K562 (cell line): ENCODE results near the gene PDLIM7. TPM values are rescaled to one million over a fixed set of nuclear protein-coding genes. Genes with fewer than 3 reads are reported as not detected.

Experiments
- CEBPB ChIP-seq: fragments of 450-650 bp; IDR thresholded peaks from 2 replicates; pipeline ENCODE4 v1.6.1; 2016; ENCODE audit warnings: missing genetic modification characterization, missing compliant biosample characterization
- CHD1 ChIP-seq: fragments of 200-600 bp; sonication (generic); IDR thresholded peaks from one replicate; pipeline ENCODE4 v1.6.1; 2012; ENCODE audit warnings: mild to moderate bottlenecking, moderate library complexity, low read length, inconsistent platforms
- CHD2 ChIP-seq: IDR thresholded peaks from 2 replicates; pipeline ENCODE4 v1.6.1; 2011; ENCODE audit warnings: low read depth, low read length
- HMGN3 ChIP-seq: IDR thresholded peaks from 2 replicates; pipeline ENCODE4 v1.6.1; 2011; ENCODE audit warnings: borderline replicate concordance, low read depth, mild to moderate bottlenecking, mixed read lengths, low read length; ENCODE audit not compliant: insufficient read length; ENCODE audit errors: extremely low read depth
- HNRNPK ChIP-seq: fragments of 200-400 bp; formaldehyde crosslinking; IDR thresholded peaks from one replicate; pipeline ENCODE4 v1.6.1; 2018; ENCODE audit warnings: mild to moderate bottlenecking, low read depth, low read length; ENCODE audit not compliant: poor library complexity, severe bottlenecking
- HOMEZ ChIP-seq: fragments of 250-450 bp; sonication (Bioruptor Pico); IDR thresholded peaks from 2 replicates; pipeline ENCODE4 v1.4.0; 2020; ENCODE audit warnings: mild to moderate bottlenecking, moderate library complexity
- HOXB6 ChIP-seq: fragments of 250-450 bp; sonication (Bioruptor Pico); IDR thresholded peaks from 2 replicates; pipeline ENCODE4 v1.5.1; 2022; ENCODE audit warnings: mild to moderate bottlenecking, borderline replicate concordance
- JUN ChIP-seq, 2 experiments: sonication (generic) in 1 of 2; formaldehyde crosslinking in 1 of 2; IDR thresholded peaks; 2 replicates each; pipeline versions ENCODE4 v1.6.1 to v1.8.0; 2012 to 2022; ENCODE audit warnings: borderline replicate concordance in 2 of 2, mild to moderate bottlenecking in 2 of 2, improper control_type of control experiment in 1 of 2, low read depth in 1 of 2, low read length in 1 of 2, missing genetic modification reagents in 1 of 2
- KDM2B ChIP-seq: fragments of 250-450 bp; sonication (Bioruptor Pico); IDR thresholded peaks from 2 replicates; pipeline ENCODE4 v1.8.0; 2021; ENCODE audit warnings: mild to moderate bottlenecking, moderate library complexity
- L3MBTL2 ChIP-seq: fragments of 450-650 bp; IDR thresholded peaks from 2 replicates; pipeline ENCODE4 v1.6.1; 2016; ENCODE audit warnings: mild to moderate bottlenecking, moderate library complexity
- LCOR ChIP-seq: sonication (generic); formaldehyde crosslinking; IDR thresholded peaks from 2 replicates; pipeline ENCODE4 v1.8.0; 2022; ENCODE audit warnings: mild to moderate bottlenecking, missing genetic modification reagents
- MYC ChIP-seq, 2 experiments: fragments of 250-450 bp in 1 of 2; sonication (Bioruptor Pico) in 1 of 2; IDR thresholded peaks; 2 replicates each; pipeline versions ENCODE4 v1.5.1 to v1.6.1; 2012 to 2021; ENCODE audit warnings: low read depth in 2 of 2, borderline replicate concordance in 1 of 2, improper control_type of control experiment in 1 of 2, low read length in 1 of 2, mild to moderate bottlenecking in 1 of 2, moderate library complexity in 1 of 2
- NBN ChIP-seq: fragments of 450-650 bp; IDR thresholded peaks from 2 replicates; pipeline ENCODE4 v1.6.1; 2016; ENCODE audit warnings: low read depth, mild to moderate bottlenecking
- NFRKB ChIP-seq: fragments of 450-650 bp; IDR thresholded peaks from 2 replicates; pipeline ENCODE4 v1.6.1; 2016; ENCODE audit warnings: low read depth
- NR0B1 ChIP-seq: fragments of 450-650 bp; IDR thresholded peaks from one replicate; pipeline ENCODE4 v1.6.1; 2018; ENCODE audit warnings: mild to moderate bottlenecking, moderate library complexity; ENCODE audit not compliant: partially characterized antibody
- PHB2 ChIP-seq: fragments of 450-650 bp; IDR thresholded peaks from 2 replicates; pipeline ENCODE4 v1.6.1; 2017; ENCODE audit warnings: low read depth
- PKNOX1 ChIP-seq: fragments of 450-650 bp; IDR thresholded peaks from 2 replicates; pipeline ENCODE4 v1.6.1; 2016
- POLR2A ChIP-seq: fragments of 450-650 bp; conservative IDR thresholded peaks from 2 replicates; pipeline ENCODE4 v1.6.1; 2016
- SMAD1 ChIP-seq: fragments of 150-350 bp; IDR thresholded peaks from 2 replicates; pipeline ENCODE4 v1.6.1; 2014; ENCODE audit warnings: low read length, low read depth; ENCODE audit not compliant: partially characterized antibody
- TAF1 ChIP-seq: IDR thresholded peaks from 2 replicates; pipeline ENCODE4 v1.6.1; 2011; ENCODE audit warnings: mild to moderate bottlenecking, low read length, moderate library complexity; ENCODE audit not compliant: insufficient read depth, control insufficient read depth, severe bottlenecking; ENCODE audit errors: extremely low read depth
- TCFL5 ChIP-seq: fragments of 250-450 bp; sonication (Bioruptor Pico); conservative IDR thresholded peaks from 2 replicates; pipeline ENCODE4 v1.6.1; 2021; ENCODE audit warnings: mild to moderate bottlenecking, moderate library complexity, matching md5 sums
- XRCC3 ChIP-seq: fragments of 450-650 bp; IDR thresholded peaks from 2 replicates; pipeline ENCODE4 v1.6.1; 2017; ENCODE audit warnings: mild to moderate bottlenecking, moderate library complexity
- ZNF408 ChIP-seq: fragments of 250-450 bp; sonication (Bioruptor Pico); IDR thresholded peaks from 2 replicates; pipeline ENCODE4 v1.4.0; 2020; ENCODE audit warnings: low read depth, mild to moderate bottlenecking, moderate library complexity
- ZNF511 ChIP-seq: sonication (generic); formaldehyde crosslinking; IDR thresholded peaks from 2 replicates; pipeline ENCODE4 v1.8.0; 2022; ENCODE audit warnings: mild to moderate bottlenecking, missing genetic modification reagents
- polyA plus RNA-seq, 8 experiments: library from polyadenylated mRNA; depleted of rRNA in 4 of 8; stranded (reverse) in 5 of 8; unstranded in 3 of 8; fragments of >200 nt; fragmentation: Nextera tagmentation in 2 of 8; fragmentation: Illumina TruSeq in 1 of 8; extraction: Ambion mirVana in 2 of 8; extraction: Trizol in 1 of 8; gene quantifications; 2 replicates each; pipeline versions ENCODE4 v1.2.1 to v1.2.3, GENCODE V29; 2011 to 2014; ENCODE audit warnings: inconsistent platforms in 1 of 8, missing spikeins in 1 of 8
- total RNA-seq, 7 experiments: library from RNA; depleted of rRNA in 6 of 7; stranded (reverse); fragments of >200 nt in 6 of 7; fragmentation: Illumina TruSeq in 2 of 7; extraction: Trizol in 2 of 7; gene quantifications; 2 replicates each; pipeline versions ENCODE4 v1.2.1 to v1.2.3, GENCODE V29; 2011 to 2021; ENCODE audit warnings: low replicate concordance in 1 of 7

PDLIM7 gene
- total and polyA plus RNA-seq, 9 of the 15 experiments (the other 6 are each of a cell fraction or from before 2014, with no cell fraction given): 2.1 to 124 (median 32.6) TPM

GRCh38 chr5:177473443-177474001 is 23.9 kb downstream of the PDLIM7 start, which contains the start of gene DBN1 (continued):
- TF ChIP-seq MYC (IDR thresholded peaks at IDR 0.05; ENCODE audit: low read depth, low read length) (no peak), MYC (CRISPR knock-in tag; IDR thresholded peaks at IDR 0.05; ENCODE audit: borderline replicate concordance, low read depth) (no peak), CEBPB (tag) (no peak), HOMEZ (CRISPR knock-in tag) (no peak), HNRNPK (peak; percentile 40), PHB2 (no peak), PKNOX1 (no peak), TAF1 (peak; percentile 61), NR0B1 (no peak), TCFL5 (CRISPR knock-in tag) (no peak), POLR2A (no peak), HOXB6 (no peak), NFRKB (no peak), NBN (no peak), L3MBTL2 (no peak), ZNF408 (no peak), ZNF511 (CRISPR knock-in tag) (no peak), LCOR (no peak), XRCC3 (no peak), SMAD1 (no peak), KDM2B (CRISPR knock-in tag) (no peak), JUN (IDR thresholded peaks at IDR 0.05; ENCODE audit: borderline replicate concordance, low read depth, low read length) (no peak), JUN (CRISPR knock-in tag; IDR thresholded peaks at IDR 0.05; ENCODE audit: borderline replicate concordance) (no peak), CHD2 (no peak), CHD1 (no peak), HMGN3 (no peak)
